Muscle layer of colon (tissue), 2 donors: ENCODE data around the gene NPSR1.
"Not testable (repeated sequence)": the region's sequence is repeated elsewhere in the genome, so short reads cannot be mapped to it uniquely, and the experiment has no call there.

Experiments
- H3K27ac ChIP-seq: one replicate; pipeline ENCODE4 v1.7.0; 2013; ENCODE audit warnings: low read depth, mild to moderate bottlenecking, low read length, moderate library complexity
- H3K27me3 ChIP-seq, 2 donors: one replicate each; pipeline ENCODE4 v1.7.0; 2013; ENCODE audit warnings: low read length in 2 of 2, mild to moderate bottlenecking in 2 of 2; ENCODE audit not compliant: insufficient read depth in 2 of 2, control insufficient read depth in 1 of 2
- H3K36me3 ChIP-seq: one replicate; pipeline ENCODE4 v1.7.0; 2013; ENCODE audit warnings: mild to moderate bottlenecking, low read length; ENCODE audit not compliant: insufficient read depth
- H3K4me1 ChIP-seq: one replicate; pipeline ENCODE4 v1.7.0; 2013; ENCODE audit warnings: mild to moderate bottlenecking, low read length; ENCODE audit not compliant: insufficient read depth
- H3K4me3 ChIP-seq, 2 donors: one replicate each; pipeline ENCODE4 v1.7.0; 2013; ENCODE audit warnings: low read length in 2 of 2, low read depth in 1 of 2, mild to moderate bottlenecking in 1 of 2, moderate library complexity in 1 of 2
- H3K9ac ChIP-seq: one replicate; pipeline ENCODE4 v1.7.0; 2013; ENCODE audit warnings: low read length
- H3K9me3 ChIP-seq: one replicate; pipeline ENCODE4 v1.7.0; 2013; ENCODE audit warnings: mild to moderate bottlenecking, low read length
- donor health status: abdominal sarcoma.
- donor health status: Adenocarcinoma of cecum.

Gene NPSR1

GRCh38 chr7:34657632-34658268, at the start of gene NPSR1:
TSS of gene NPSR1 (plus strand) at chr7:34658218. CDS start at chr7:34658413, 195 bp downstream.
- H3K9ac ChIP-seq, result no peak within 1 kb of the TSS
- H3K36me3 ChIP-seq, result no peaks in the 10 kb centered on the region
- no peak within 1 kb of the TSS for H3K27ac ChIP-seq
- H3K4me3 ChIP-seq, result no peak within 1 kb of the TSS
- no peaks in the 10 kb centered on the region for H3K27me3 ChIP-seq
- no peaks in the 10 kb centered on the region for H3K9me3 ChIP-seq
- H3K4me1 ChIP-seq, result no peaks in the 10 kb centered on the region

GRCh38 chr7:34612661-34613060, 45.4 kb upstream of the NPSR1 start:
- H3K4me1 ChIP-seq, result no peaks in the 10 kb centered on the region
- H3K36me3 ChIP-seq, result no peaks in the 10 kb centered on the region
- no peak overlapping the region for H3K27ac ChIP-seq
- H3K4me3 ChIP-seq, result no peak overlapping the region
- H3K9me3 ChIP-seq, result no peaks in the 10 kb centered on the region
- no peaks in the 10 kb centered on the region for H3K27me3 ChIP-seq
- no peak overlapping the region for H3K9ac ChIP-seq

GRCh38 chr7:34620425-34620824, 37.6 kb upstream of the NPSR1 start:
- no peaks in the 10 kb centered on the region for H3K27me3 ChIP-seq
- no peaks in the 10 kb centered on the region for H3K4me1 ChIP-seq

GRCh38 chr7:34622182-34622581, 35.8 kb upstream of the NPSR1 start:
- Histone ChIP-seq H3K27me3 (no peaks in the 10 kb centered on the region), H3K9ac (no peak overlapping the region), H3K4me3 (no peak overlapping the region), H3K36me3 (no peaks in the 10 kb centered on the region), H3K4me1 (no peaks in the 10 kb centered on the region), H3K9me3 (no peaks in the 10 kb centered on the region), H3K27ac (no peak overlapping the region)

More at GRCh38 chr7:34620425-34620824, 37.6 kb upstream of the NPSR1 start:
- no peaks in the 10 kb centered on the region for H3K36me3 ChIP-seq
- no peak overlapping the region for H3K9ac ChIP-seq
- H3K4me3 ChIP-seq, result no peak overlapping the region
- H3K9me3 ChIP-seq, result no peaks in the 10 kb centered on the region
- no peak overlapping the region for H3K27ac ChIP-seq

- Histone ChIP-seq H3K9me3 (no peaks in the 10 kb centered on the region), H3K9ac (no peak overlapping the region), H3K27ac (no peak overlapping the region), H3K36me3 (no peaks in the 10 kb centered on the region), H3K4me3 (no peak overlapping the region), H3K4me1 (no peaks in the 10 kb centered on the region), H3K27me3 (no peaks in the 10 kb centered on the region)
Observed at GRCh38 chr7:34622771-34623250, 35.2 kb upstream of the NPSR1 start.

GRCh38 chr7:34628618-34629017, 29.4 kb upstream of the NPSR1 start:
- H3K4me3 ChIP-seq, H3K9me3 ChIP-seq, H3K27ac ChIP-seq: not testable (repeated sequence)

GRCh38 chr7:34652809-34653208, 5.2 kb upstream of the NPSR1 start:
- H3K36me3 ChIP-seq, result no peaks in the 10 kb centered on the region
- no peak overlapping the region for H3K9ac ChIP-seq
- H3K27me3 ChIP-seq, result no peaks in the 10 kb centered on the region
- no peak overlapping the region for H3K27ac ChIP-seq
- H3K4me3 ChIP-seq, result no peak overlapping the region
- H3K9me3 ChIP-seq, result no peaks in the 10 kb centered on the region
- H3K4me1 ChIP-seq, result no peaks in the 10 kb centered on the region

More at GRCh38 chr7:34628618-34629017, 29.4 kb upstream of the NPSR1 start:
- not testable (repeated sequence) for H3K36me3 ChIP-seq, H3K4me1 ChIP-seq, H3K27me3 ChIP-seq, H3K9ac ChIP-seq

- Histone ChIP-seq H3K9me3 (no peaks in the 10 kb centered on the region), H3K27me3 (no peaks in the 10 kb centered on the region), H3K4me3 (no peak overlapping the region), H3K27ac (no peak overlapping the region), H3K36me3 (no peaks in the 10 kb centered on the region), H3K9ac (no peak overlapping the region), H3K4me1 (no peaks in the 10 kb centered on the region)
Observed at GRCh38 chr7:34653787-34654186, 4.2 kb upstream of the NPSR1 start.

GRCh38 chr7:34655384-34655783, 2.6 kb upstream of the NPSR1 start:
- H3K4me1 ChIP-seq, result no peaks in the 10 kb centered on the region
- no peak overlapping the region for H3K27ac ChIP-seq
- H3K9ac ChIP-seq, result no peak overlapping the region
- H3K4me3 ChIP-seq, result no peak overlapping the region
- H3K27me3 ChIP-seq, result no peaks in the 10 kb centered on the region
- H3K9me3 ChIP-seq, result no peaks in the 10 kb centered on the region
- H3K36me3 ChIP-seq, result no peaks in the 10 kb centered on the region

GRCh38 chr7:34656041-34656440, 2.0 kb upstream of the NPSR1 start:
- H3K27me3 ChIP-seq, result no peaks in the 10 kb centered on the region
- H3K27ac ChIP-seq, result no peak overlapping the region
- H3K9me3 ChIP-seq, result no peaks in the 10 kb centered on the region
- no peaks in the 10 kb centered on the region for H3K4me1 ChIP-seq
- no peak overlapping the region for H3K4me3 ChIP-seq
- H3K36me3 ChIP-seq, result no peaks in the 10 kb centered on the region
- no peak overlapping the region for H3K9ac ChIP-seq

GRCh38 chr7:34659472-34660075, 1.6 kb downstream of the NPSR1 start:
- no peaks in the 10 kb centered on the region for H3K27me3 ChIP-seq

More at GRCh38 chr7:34659472-34660075, 1.6 kb downstream of the NPSR1 start:
- Histone ChIP-seq H3K27ac (no peak overlapping the region), H3K4me3 (no peak overlapping the region), H3K9ac (no peak overlapping the region), H3K36me3 (no peaks in the 10 kb centered on the region), H3K4me1 (no peaks in the 10 kb centered on the region), H3K9me3 (no peaks in the 10 kb centered on the region)
